GM18502 (cell line): ENCODE results near the gene BICD2.
A peak's percentile ranks its signal among the peaks of the same experiment; 100 is the strongest.

Source experiments
- ATAC-seq: cut with Tn5 transposase; IDR thresholded peaks from one replicate; pipeline ENCODE4 v1.9.1; 2021; ENCODE audit warnings: mild to moderate bottlenecking; ENCODE audit not compliant: unreplicated experiment, poor library complexity

The BICD2 gene

DNA sequence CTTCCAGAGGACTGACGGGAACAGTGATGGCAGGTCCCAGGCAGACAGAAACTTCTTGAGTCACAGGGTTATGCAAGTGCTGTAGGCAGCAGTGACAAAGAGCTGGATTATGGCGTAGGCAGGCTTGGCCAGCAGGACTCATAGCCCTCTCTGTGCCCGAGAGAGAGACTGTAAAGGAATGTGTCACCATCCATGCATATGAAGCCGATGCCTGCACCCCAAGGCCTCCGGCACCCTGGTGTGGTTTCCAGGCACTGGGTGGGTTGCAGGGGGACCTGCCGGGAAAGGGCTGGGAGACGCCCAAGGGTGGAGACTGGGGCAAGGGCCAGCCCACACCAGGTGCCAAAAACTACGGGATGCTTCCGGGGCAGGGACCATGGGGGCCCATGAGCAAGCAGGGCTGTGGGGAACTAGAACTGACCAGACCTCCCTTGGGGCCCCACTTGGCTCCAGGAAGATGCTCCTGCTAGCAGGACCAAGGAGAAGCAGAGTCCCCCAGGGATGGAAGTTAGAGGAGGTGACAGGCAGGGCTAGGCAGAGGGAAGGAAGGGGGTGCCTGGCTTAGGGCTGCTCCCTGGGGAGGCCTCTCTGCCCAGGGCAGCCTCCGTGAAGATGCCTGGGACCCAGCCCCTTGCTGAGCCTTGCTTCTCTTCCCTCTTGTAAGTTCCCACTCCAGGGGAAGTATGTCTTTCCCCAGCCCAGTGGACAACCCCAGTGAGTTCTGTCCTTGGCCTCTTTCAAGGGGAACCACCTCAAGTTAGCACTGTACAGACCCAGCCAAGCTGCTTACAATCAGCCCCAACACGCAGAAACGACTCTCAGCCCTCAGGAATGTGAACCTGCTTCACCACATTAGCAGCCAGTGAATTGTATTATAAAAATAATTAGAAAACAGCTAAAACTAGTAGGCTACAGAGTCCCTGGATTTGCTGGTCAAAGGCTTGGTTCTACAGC lies 84.2 kb downstream of the BICD2 start:
- ATAC-seq = no peak

DNA sequence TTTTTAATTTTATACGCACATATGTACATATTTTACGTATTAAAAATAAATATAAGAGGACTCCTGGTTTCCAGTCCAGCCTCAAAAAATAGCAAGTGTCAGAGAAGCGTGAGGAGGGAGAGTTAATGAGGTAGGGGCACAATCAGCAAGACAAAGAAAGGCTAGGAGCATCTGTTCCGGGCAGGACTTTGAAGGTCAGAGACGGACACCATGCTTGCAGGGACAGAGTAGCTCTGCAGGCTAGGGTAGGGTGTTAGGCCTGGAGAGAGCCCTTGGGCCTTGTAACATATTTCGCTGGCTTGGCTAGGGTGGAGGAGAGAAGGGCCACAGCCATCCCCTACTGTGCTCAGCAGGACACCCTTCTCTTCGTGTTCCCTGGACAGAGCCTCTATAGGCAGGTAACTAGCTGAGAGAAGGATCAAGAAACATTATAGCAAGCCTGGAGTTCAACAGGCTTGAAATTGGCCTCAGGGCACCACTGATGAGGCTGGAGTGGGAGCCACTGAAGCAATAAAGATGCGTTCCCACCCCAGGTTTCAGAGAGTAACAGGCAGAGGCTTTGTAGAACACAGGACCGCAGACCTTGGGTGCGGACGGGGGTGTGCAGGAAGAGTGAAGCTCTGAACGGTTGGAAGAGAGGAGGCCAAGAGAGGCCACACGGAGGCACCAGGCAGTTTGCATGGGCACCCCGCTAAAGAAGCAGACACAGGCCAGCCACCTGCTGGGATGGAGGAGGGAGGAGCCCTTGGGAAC lies 85.0 kb downstream of the BICD2 start:
- ATAC-seq = no peak

DNA sequence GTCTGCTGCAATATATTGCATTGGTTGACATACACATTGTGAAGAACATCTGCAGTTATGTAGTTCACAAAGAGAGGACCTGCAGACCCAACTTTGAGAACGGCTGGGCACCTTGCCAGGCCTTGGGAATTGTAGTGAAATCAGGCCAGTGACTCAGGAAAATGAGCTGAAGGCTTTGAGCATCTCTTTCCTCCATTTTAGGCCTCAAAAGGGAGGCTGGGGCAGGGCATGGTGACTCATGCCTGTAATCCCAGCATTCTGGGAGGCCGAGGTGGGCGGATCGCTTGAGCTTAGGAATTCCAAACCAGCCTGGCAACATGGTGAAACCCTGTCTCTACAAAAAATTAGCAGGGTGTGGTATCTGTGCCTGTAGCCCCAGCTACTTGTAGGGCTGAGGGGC lies 93.3 kb downstream of the BICD2 start:
- no peak for ATAC-seq

DNA sequence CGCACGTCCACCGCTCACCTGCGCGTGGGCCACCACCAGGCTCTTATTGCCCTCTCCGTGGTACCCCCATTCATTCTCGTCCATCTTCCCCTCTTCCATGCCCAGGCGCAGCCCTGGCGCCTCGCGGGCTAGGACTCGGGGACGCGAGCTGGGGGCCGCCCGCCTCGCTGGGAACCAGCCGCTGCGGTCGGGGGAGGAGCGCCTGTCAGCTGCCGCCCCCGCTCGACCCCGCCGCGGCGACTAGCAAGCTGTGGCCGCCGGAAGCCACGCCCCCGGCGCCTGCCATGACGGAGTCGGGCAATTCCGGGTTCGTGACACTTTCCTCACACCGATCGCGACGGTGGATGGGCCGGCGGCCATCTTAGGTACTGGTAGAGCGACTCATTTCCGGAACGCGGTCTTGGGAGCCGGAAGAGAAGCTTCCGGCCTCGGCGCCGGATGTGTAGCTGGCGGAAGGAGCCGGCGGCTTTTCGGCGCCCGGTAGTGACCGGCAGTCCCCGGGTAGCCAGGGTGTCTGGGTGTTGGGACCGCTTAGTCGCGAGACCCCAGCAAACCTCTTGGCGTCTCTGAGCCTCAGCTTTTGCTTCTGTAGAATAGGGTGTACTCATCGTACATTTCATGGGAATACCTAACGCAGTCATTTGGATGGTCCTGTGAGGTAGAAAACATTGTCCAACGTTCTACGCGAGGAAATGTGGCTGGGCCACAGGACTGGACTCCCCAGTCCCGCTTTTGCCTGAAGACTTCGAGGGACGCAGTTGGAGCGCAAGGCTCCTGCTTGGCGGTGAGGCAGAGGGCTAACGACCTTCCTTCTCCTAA lies 94.5 kb downstream of the BICD2 start, which contains the start of gene IPPK:
Gene IPPK, minus strand, starts transcription at position 242 of the 819 bp plus-strand sequence. Its CDS starts 143 bp downstream, at position 99.
- peak; percentile 94 for ATAC-seq

DNA sequence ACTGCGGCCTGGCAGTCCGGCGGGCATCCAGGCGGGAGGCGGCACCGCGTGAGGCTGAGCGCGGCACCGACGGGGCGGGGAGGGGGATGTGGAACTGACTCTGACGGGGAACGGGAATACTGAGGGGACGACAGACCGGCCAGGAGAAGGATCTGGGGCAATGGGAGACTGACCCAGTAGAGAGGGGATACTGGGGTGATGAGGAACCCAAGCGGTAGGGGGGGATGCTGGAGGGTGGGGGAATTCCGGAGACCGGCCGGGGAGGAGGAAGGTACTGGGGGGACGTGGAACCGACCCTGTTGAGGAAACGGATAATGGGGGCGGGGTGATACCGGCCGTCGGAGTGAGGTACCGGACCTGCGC lies 95.1 kb downstream of the BICD2 start:
- no peak for ATAC-seq

DNA sequence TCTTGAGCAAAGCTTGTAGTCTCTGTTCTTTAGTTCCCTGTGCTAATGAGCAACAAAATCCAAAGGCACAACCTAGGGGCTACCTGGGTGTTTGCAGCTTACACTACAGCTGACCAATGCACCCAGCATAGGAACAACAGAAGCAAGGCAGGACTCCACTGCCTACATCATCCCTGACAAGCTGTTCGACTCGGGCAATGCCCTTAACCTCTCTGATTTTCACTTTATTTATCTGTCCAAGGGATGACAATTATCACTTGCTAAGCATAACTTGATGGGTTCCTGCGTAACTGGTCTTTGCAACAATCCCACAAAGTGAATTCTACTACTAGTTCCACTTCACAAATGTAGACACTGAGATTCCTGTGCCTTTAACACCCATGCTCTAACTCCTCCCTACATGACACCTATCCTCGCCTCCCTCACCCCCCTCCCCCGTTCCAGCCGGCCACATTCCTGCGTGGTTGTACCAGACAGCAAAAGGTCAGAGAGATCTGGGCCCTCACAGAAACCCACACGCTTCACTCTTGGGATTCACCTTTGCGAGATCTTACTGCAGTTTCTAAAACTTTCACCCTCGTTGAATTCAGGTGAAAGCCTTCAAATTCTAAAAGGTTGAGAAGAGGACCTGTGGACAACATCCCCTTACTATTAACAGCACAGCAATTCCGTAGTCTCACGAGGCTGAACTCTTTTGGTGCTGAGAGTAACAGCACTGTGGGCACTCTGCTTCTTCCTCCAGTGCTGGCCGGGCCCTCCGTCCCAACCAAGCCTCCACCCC lies 95.7 kb downstream of the BICD2 start:
- ATAC-seq = peak; percentile 8

DNA sequence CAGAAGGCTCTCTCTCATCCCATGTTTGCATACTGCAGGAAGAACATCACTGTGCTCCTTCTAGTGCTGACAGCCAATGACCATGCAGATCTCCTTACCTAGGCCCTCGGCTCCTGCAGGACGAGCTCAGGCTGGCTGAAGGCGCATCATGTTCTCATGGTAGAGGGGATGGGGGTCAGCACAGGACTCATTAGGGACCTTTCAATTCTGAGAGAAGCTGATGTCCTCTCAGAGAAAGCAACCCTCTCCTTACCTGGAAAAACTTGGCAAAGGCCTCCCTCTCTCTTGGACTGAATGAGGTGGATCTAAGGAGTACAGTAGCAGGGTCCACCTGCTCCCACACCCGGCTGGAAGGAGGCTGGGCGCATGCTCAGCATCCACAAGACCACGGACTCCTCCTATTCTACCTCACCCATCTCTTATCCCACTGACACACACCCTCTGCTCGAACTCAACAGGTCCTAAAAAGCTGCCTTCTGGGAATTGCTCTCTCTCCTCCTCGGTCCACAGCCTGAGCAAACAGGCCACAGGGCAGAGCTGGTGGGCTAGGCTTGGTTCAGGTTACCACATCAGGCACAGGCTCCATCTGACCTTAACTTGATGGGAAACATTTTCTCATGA lies 97.6 kb downstream of the BICD2 start:
- ATAC-seq = no peak

DNA sequence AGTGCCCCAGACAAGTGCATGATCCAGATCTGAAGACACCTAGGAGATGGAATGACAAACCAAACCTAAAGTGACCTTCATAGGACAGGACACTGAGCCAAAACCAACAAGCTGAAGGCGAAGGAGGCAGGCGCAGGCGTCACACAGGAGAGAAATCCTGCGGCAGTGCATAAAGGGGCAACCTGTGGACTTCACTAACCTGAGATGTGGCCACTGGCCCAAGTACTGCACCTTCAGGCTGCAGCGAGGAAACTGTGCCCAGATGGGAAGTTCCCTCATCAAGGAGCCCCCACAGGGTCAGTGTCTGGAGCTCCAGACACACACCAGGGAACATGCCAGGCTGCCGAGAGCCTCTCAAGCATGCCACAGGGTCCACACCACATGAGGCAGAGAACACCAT lies 98.4 kb downstream of the BICD2 start:
- ATAC-seq = no peak

DNA sequence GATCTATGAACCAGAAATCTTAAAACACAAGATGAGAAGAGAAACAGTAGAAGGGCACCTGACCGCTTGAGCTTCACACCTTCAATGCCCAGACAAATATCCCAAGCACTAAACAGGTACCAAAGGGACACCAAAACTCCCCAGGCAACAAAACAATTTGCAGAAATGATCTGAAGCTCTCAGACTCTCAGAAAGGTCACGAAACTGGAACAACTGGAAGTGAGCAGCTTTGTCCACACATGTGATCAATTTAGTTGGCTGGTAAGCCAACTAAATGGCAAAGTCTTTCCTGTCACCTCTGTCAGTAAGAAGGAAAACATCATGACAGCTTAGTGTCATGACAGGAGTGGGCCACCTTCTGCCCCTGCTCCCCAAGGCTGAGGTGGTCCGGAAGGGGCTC lies 98.8 kb downstream of the BICD2 start:
- no peak for ATAC-seq

DNA sequence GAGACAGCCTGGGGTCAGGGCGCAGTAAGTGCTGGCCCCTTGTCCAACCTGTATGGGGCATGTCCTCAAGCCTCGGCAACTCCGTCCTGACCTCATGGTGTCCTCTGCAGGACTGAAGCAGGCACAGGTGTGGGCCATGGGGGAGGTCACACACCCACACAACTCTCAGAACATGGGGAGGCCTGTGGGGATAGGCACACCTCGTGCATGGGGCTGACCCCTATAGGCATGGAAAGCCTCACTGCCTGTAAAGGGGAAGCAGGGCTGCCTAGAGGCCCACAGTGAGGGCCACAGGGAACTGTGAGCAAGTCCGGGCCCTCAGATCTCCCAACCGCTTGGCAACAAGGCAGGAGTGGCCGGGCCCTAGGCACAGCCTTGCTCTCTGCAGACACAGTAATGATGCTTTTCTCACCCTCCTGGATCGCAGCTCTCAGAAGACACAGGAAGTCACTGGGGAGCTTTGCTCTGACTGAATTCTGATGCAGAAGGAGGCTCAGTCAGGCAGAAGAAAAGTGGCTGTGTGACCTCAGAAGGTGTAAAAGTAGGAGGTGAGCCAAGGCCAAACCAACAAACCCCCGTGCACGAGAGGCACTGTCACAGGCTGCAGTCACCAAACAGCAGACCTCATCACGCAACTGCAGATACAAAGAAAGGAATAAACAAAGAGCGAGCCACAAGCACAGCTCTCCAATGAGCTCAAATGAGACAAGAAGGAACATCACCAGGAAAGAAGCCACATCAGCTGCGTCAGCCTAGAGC lies 100.1 kb downstream of the BICD2 start:
- ATAC-seq = no peak

DNA sequence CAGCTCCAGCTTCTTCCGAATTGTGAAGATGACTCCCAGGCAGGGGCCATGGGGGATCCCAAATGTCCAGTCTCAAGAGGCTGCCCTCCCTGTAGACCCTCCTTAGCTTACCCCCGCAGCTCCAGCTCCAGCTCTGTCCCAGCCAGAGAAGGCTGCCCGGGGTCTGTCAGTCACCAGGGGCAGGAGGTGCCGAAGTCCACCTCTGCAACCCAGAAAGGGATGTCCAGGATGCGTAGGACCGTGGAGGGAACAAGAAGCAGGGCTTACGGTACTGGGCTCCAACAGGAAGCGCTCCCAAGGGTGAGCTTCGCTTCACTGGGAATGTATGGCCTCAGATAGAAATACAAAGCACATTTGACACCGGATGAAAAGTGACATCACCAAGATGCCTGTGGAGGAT lies 100.7 kb downstream of the BICD2 start:
- no peak for ATAC-seq

DNA sequence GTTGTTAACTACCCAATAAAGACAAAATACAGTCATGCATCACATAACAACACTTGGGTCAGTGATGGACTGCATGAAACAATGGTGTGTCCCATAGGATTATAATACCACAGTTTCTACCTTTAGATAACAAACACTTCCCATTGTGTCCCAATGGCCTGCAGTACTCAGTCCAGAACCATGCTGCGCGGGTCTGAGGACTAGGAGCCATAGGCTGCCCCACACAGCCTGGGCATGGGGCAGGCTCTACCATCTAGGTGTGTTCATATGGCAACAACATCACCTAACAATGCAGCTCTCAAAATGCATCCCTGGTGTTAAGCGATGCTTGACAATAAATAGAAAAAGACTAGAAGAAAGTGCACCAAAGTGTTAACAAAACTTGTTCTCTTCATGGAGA lies 101.5 kb downstream of the BICD2 start:
- no peak for ATAC-seq

DNA sequence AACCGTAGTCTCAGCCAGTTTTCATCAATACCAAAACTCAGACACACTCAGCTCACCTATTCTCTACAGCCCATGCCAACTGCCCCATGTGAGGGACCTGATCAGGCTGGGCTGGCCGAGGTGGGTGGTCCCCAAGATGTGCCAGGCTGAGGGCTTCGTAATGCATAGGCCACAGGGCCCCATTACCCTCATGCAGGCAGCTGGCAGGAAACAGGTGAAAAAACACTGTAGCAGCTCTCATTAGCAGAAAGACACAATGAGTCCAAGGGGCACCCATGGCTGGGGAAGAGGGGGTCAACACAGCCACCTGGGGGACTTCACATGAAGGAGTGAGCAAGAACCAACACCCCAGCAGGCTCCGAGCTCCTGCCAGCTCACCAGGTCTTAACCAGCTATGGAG lies 102.9 kb downstream of the BICD2 start:
- no peak for ATAC-seq
